Mucosa of stomach (tissue), 1 donor: ENCODE data around the gene ZDHHC7.

ENCODE experiments used
- H3K27me3 ChIP-seq: one replicate; pipeline ENCODE4 v1.7.0; 2013; ENCODE audit warnings: mild to moderate bottlenecking, low read length; ENCODE audit not compliant: control insufficient read depth, insufficient read depth
- H3K36me3 ChIP-seq: one replicate; pipeline ENCODE4 v1.7.0; 2013; ENCODE audit warnings: low read length; ENCODE audit not compliant: control insufficient read depth, insufficient read depth
- H3K4me1 ChIP-seq: one replicate; pipeline ENCODE4 v1.7.0; 2013; ENCODE audit warnings: mild to moderate bottlenecking, low read length; ENCODE audit not compliant: control insufficient read depth, insufficient read depth
- H3K4me3 ChIP-seq: one replicate; pipeline ENCODE4 v1.7.0; 2013; ENCODE audit warnings: low read length
- H3K9ac ChIP-seq: one replicate; pipeline ENCODE4 v1.7.0; 2013; ENCODE audit warnings: mild to moderate bottlenecking, low read length, moderate library complexity
- H3K9me3 ChIP-seq: one replicate; pipeline ENCODE4 v1.7.0; 2013; ENCODE audit warnings: mild to moderate bottlenecking, low read length, moderate library complexity; ENCODE audit not compliant: control insufficient read depth
- donor health status: Pancreatic carcinoma.

The ZDHHC7 gene

GRCh38 chr16:84932681-84933080, 78.7 kb downstream of the ZDHHC7 start:
- Histone ChIP-seq H3K27me3 (no peaks in the 10 kb centered on the region), H3K4me3 (no peak overlapping the region), H3K36me3 (no peaks in the 10 kb centered on the region), H3K4me1 (peaks cover 21% of the 10 kb centered on the region), H3K9me3 (no peaks in the 10 kb centered on the region), H3K9ac (no peak overlapping the region)

- Histone ChIP-seq H3K9me3 (no peaks in the 10 kb centered on the region), H3K4me1 (peaks cover 24% of the 10 kb centered on the region), H3K36me3 (no peaks in the 10 kb centered on the region), H3K9ac (no peak overlapping the region), H3K27me3 (no peaks in the 10 kb centered on the region), H3K4me3 (no peak overlapping the region)
Observed at GRCh38 chr16:84931506-84931905, 79.8 kb downstream of the ZDHHC7 start.

GRCh38 chr16:84931107-84931494, 80.2 kb downstream of the ZDHHC7 start:
- Histone ChIP-seq H3K9ac (no peak overlapping the region), H3K27me3 (no peaks in the 10 kb centered on the region), H3K9me3 (no peaks in the 10 kb centered on the region), H3K4me1 (peaks cover 24% of the 10 kb centered on the region), H3K4me3 (no peak overlapping the region), H3K36me3 (no peaks in the 10 kb centered on the region)

GRCh38 chr16:84930298-84931106, 80.8 kb downstream of the ZDHHC7 start:
- Histone ChIP-seq H3K9ac (no peak overlapping the region), H3K36me3 (no peaks in the 10 kb centered on the region), H3K9me3 (no peaks in the 10 kb centered on the region), H3K27me3 (no peaks in the 10 kb centered on the region), H3K4me3 (no peak overlapping the region), H3K4me1 (peaks cover 26% of the 10 kb centered on the region)

GRCh38 chr16:84929421-84930297, 81.7 kb downstream of the ZDHHC7 start:
- Histone ChIP-seq H3K4me1 (peaks cover 35% of the 10 kb centered on the region), H3K36me3 (no peaks in the 10 kb centered on the region), H3K9ac (no peak overlapping the region), H3K4me3 (no peak overlapping the region), H3K27me3 (no peaks in the 10 kb centered on the region), H3K9me3 (no peaks in the 10 kb centered on the region)

- H3K9me3 ChIP-seq: no peaks in the 10 kb centered on the region
- H3K4me1 ChIP-seq: peaks cover 37% of the 10 kb centered on the region
- H3K36me3 ChIP-seq: no peaks in the 10 kb centered on the region
- no peak overlapping the region for H3K4me3 ChIP-seq
- H3K9ac ChIP-seq: peak overlapping the region; percentile 15
- H3K27me3 ChIP-seq: no peaks in the 10 kb centered on the region
Observed at GRCh38 chr16:84928679-84929420, 82.5 kb downstream of the ZDHHC7 start.

GRCh38 chr16:84927621-84928591, 83.4 kb downstream of the ZDHHC7 start:
- H3K36me3 ChIP-seq: no peaks in the 10 kb centered on the region
- H3K9me3 ChIP-seq: no peaks in the 10 kb centered on the region
- peak overlapping the region; percentile 15 for H3K9ac ChIP-seq
- peaks cover 41% of the 10 kb centered on the region for H3K4me1 ChIP-seq
- no peaks in the 10 kb centered on the region for H3K27me3 ChIP-seq
- H3K4me3 ChIP-seq: no peak overlapping the region

- Histone ChIP-seq H3K27me3 (no peaks in the 10 kb centered on the region), H3K36me3 (no peaks in the 10 kb centered on the region), H3K4me1 (peaks cover 48% of the 10 kb centered on the region), H3K9ac (no peak overlapping the region), H3K4me3 (no peak overlapping the region), H3K9me3 (no peaks in the 10 kb centered on the region)
Observed at GRCh38 chr16:84926462-84926861, 84.9 kb downstream of the ZDHHC7 start.

GRCh38 chr16:84925773-84926372, 85.5 kb downstream of the ZDHHC7 start:
- Histone ChIP-seq H3K9ac (no peak overlapping the region), H3K4me3 (no peak overlapping the region), H3K9me3 (no peaks in the 10 kb centered on the region), H3K36me3 (no peaks in the 10 kb centered on the region), H3K27me3 (no peaks in the 10 kb centered on the region), H3K4me1 (peaks cover 48% of the 10 kb centered on the region)

GRCh38 chr16:84925092-84925772, 86.1 kb downstream of the ZDHHC7 start:
- Histone ChIP-seq H3K4me3 (no peak overlapping the region), H3K9ac (no peak overlapping the region), H3K4me1 (peaks cover 48% of the 10 kb centered on the region), H3K27me3 (no peaks in the 10 kb centered on the region), H3K36me3 (no peaks in the 10 kb centered on the region), H3K9me3 (no peaks in the 10 kb centered on the region)
